NCI-H345 (cell line): ENCODE measurements around the gene ABCC8.

Experiments used
- DNase-seq: peaks from one replicate; lab custom pipeline; 2025; lab: John Stamatoyannopoulos, UW

ABCC8 gene

DNA sequence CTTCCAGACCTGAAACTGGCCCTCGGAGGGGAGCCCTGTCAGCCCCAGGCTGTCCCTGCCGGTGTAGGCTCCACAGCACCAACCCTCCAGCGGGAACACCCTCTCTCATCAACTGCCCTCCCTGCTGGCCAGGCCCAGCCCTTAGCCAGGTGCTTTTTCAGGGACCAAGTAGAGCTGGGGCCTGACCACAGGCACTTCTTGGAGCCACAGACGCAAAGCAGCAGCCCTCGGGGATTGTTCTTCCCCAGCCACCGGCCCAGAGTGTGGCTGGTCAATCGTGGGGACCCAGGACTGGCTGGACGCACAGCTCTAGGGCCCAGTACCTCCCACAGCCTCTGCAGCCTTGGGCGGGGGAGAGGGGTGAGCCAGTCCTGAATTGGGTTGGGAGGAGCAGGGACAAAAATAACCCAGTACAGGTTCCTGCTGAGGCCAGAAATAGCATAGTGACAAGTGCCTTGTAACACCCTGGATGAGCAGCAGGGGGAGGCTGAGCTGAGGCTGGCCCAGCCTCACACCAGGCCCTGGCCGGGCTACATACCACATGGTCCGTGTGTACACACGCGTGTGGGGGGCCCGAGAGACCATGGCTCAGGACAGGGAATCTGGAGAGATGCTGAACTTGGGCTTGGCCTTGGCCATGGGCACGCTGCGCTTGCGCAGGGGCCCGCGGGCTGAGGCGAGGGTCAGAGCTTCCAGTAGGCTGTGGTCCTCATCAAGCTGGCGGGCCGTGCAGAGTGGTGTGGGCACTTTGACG, 90.1 kb downstream of the ABCC8 start:
- peak; percentile 32 for DNase-seq

DNA sequence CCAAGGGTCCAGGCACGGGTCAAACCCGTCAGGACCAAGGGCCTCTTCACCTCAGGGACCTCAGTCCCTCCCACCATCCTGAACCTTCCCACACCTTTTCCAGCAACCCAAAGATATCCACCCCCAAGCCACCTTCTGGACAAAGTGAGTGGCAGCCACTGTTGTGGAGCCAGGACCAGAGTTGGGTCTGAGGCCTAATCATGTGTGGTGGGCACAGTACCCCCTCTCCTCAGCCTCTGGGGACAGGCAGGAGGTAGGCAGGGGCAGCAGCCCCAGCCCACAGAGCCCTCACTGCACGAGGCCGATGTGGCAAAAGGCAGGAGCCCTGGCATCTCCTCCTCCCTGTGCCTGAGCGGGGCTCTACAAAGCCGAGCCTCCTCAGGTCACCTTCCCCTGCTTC, 90.7 kb downstream of the ABCC8 start:
- no peak for DNase-seq

DNA sequence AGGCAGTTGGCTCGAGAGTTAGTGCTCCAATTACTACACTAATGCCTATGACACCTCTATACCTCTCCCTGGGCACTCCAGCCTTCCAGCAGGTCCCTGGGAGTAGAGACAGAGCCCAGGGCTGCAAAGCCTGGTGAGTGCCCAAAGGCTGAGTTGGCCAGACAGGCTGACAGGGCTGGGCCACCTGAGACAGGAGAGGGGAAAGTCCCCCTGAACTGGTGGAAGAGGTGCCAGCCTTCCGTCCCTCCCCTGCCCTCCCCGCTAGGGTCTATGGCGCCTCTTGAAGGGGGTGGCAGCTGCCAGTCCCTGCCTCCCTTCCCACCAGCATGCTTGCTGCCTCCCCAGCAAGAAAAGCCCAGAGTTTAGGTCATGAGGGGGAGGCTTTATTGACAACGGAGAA, 91.2 kb downstream of the ABCC8 start:
- no peak for DNase-seq

DNA sequence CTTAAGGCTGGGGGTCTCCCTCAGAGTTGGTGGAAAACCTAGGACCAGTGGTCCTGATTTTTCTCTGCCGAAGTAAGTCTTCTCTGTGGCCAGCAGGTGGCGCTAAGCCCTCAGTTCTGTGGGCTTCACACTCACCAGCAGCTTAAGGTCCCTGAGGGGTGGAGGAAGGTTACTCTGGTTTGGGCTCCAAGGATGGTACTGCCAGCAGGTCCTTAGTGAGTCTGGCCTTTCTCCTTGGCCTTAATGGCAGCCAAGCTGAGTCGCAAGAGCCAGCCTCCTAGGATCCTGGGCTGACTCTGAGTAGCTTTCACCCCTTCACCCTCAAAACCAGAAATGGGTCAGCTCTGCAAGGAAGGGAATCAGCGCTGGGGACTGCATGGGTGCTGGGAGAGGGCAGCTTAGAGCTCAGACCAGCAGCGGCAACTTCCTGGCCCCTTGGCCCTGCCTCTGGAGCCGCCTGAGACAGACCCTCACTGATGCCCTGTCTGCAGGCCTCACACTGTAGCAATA, 92.6 kb downstream of the ABCC8 start:
- DNase-seq = peak; percentile 78

DNA sequence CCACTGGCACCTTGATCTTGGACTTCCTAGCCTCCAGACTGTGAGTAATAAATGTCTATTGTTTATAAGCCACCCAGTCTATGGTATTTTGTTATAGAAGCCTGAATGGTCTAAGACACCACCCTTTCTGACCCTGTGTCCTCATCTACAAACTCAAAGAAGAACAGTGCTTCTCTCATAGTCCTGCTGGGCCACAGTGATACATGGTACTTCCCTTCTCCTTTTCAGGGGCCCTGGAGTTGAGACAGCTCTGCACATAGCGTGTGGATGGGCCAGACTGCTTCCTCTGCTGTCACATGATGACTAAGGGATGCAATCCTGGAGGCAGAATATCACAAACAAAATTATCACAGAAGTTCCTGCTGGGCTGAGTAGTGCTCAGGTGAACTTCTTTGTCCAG, 93.2 kb downstream of the ABCC8 start:
- DNase-seq = no peak

DNA sequence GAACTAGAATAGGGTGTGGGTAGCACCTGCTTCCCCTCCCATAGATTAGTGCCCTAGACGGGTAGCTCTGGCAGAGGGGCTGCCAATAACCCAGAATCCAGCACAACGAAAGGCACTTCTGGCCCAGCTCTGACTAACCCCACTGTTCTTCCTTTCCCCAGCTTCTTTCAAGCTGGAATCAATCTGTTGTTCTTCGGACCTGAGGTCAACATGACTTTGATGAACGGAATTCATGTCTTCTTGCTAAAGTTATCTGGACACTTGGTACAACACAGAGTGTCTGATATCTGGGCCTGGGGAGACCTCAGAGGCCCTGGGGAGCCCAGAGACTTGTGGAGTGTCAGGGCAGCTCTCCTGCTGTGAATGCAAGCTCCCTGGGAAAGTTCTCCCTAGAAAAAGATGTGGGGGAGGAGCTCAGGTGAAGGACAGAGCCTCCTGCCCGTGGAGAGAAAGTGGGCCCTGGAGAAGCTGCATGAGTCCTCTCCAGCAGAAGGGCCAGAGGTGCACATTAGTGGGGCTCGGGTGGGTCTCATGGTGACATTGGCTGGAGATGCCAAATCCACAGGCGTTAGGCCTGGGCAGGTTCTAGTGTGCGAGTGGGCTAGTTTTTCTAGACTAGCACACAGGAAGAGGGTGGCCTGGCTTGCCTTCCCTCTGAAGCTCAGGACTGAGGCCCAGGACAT, 94.5 kb downstream of the ABCC8 start:
- no peak for DNase-seq

DNA sequence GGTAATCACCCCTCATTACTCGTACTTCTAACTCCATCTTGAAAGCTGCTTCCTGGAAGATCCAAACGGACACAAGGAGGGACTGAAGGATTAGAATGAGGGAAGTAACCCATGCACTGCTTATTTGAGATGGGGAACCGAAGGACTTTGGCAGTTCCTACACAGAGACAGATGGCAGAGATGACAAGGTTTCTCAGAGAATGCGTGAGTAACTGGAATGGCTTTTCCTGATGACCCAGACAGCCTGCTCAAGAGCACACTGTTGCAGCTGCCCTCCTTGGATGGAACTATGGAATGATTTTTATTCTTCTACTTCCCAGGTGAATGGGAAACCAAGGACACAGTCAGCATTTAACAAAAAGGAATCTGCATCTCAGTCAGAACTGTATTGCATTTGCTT, 95.5 kb downstream of the ABCC8 start:
- DNase-seq = no peak

DNA sequence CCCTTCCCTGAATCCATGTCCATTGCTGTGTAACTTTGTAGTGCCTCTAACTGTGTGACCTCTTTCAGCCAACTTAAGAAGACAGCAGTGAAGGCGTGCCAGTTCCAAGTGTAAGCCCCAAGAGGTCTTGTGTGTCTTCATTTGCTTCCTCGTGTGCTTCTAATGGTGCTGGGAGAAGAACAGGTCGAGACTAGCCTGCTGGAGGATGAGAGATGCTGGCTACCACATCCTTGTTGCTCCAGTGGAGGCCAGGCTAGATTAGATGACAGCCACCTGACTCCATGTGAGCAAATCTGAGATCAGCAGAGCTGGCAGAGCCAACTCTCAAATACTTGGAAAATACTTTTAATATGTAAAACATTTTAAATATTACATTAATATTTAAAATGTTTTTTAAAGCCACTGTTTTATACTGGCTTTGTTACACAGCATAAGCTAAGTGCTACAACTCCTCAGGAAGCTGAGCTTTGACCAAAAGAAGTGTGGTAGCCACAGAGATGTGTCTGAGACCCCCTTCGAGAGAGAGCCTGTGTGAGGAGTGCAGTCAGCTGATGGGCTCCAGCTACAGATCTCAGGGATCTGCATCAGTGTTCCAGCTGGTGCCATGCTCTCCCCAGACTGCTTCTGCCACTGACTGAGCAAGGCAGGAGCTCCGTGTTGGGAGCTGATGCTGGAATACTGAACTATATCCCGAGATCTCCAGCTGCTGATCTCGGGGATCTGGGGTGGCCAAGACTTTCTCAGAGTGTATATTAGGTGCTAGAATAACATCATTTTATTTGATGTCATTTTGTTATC, 97.1 kb downstream of the ABCC8 start:
- no peak for DNase-seq

DNA sequence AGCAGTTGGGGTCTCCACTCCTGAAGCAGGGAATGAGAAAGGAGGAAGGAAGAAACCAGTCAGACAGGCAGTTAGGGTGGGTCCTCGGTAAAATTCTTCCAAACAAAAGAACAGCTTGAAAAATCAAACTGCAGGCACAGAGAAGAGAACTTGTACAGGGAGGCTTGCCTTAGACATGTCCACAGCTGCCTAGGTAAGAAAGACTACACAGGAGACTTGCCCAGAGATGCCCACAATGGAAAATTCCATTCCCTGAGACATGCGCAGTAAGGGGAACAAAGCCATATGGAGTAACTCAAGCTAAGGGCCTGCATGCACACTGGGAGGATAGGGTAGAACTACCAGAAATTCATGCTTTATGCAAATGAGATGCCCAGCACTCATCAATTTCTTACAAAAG, 98.0 kb downstream of the ABCC8 start:
- no peak for DNase-seq

DNA sequence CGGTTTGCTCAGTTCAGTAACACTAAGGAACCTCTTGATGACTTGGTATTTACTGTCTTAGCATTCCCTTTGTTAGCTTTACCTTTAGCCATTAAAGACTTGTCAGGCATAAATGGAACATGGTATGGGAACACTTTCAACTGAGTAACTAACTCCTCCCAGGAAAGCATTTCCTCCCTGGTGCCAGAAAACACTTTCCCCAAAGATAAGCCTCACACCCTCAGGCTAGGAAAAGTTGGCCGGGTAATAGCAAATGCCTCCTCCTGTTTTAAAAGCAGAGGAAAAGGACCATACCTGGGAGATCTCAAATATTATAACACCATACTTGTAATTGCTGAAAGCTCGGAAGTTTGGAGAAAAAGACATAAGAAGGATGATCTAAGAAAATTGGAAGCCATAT, 100.2 kb downstream of the ABCC8 start:
- no peak for DNase-seq

DNA sequence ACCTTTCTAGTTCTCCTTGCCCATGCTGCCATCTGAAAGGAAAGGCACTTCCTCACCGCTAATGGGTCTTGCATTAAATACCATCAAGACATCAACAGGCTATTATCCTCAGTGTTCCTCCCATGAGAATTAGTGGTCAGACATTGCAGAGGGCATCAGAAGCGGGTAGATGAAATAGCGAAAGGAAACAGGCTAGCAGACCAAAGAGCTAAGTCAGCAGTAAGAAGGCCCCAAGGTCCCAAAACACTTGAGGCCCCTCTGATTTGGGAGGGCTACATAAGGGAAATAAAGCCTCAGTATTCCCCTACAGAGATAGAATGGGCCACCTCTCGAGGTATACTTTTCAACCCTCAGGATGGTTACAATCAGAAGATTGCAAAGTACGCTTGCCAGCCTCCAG, 101.1 kb downstream of the ABCC8 start:
- DNase-seq = no peak

DNA sequence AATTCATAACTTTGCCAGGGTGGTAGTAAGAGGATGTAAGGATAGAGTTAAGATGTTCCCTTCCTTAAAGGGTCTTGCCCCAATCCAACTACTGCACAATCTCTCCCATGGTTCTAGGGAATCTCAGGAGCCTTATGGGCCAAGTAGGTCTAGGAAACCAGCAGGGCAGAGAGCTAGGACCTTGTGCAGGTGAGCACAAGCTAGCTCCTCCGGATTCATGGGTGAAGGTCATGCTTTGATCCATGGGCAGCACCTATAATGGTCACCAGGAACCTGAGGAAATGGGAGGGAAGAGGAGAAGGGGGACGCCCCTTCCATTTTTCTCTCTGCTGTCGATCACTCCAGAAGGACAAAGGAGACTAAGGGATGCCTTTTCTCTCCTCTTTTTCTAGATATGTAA, 105.0 kb downstream of the ABCC8 start:
- DNase-seq = no peak

DNA sequence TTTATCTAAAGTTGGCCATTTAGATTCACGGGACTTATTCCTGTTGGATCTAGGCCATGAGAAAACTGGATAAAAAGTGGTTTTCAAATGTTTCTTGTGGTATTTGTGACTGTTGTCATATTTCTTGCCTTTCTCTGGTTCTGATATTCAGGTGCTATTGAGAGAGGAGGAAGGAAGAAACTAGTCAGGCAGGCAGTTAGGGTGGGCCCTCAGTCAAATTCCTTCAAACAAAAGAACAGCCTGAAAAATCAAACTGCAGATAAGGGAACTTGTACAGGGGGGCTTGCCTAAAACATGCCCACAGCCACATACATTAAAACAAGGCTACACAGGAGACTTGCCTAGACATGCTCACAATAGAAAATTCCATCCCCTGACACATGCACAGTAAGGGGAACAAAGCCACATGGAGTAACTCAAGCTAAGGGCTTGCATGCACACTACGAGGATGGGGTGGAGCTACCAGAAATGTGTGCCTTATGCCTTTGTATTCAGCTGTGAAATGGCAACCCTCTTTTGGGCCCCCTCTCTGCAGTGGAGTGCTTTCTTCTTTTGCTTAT, 106.9 kb downstream of the ABCC8 start:
- no peak for DNase-seq

DNA sequence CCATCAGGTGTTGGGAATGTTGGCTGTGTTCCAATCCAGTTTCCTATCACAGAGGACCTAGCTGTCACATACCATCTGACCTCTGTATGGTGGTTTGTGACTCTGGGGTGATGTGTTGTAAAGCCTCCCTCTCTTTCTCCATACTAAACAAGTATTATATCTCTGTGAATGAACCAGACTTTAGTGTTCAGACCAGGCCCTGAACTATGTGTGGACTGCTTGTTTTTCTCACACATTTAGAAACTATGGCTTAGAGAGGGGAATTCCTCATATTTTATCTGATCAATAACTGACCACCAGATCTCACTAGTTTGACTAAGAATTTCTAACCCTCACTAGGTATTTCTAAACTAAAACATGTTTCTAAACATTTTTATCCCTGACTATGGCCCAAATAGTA, 107.6 kb downstream of the ABCC8 start:
- no peak for DNase-seq

DNA sequence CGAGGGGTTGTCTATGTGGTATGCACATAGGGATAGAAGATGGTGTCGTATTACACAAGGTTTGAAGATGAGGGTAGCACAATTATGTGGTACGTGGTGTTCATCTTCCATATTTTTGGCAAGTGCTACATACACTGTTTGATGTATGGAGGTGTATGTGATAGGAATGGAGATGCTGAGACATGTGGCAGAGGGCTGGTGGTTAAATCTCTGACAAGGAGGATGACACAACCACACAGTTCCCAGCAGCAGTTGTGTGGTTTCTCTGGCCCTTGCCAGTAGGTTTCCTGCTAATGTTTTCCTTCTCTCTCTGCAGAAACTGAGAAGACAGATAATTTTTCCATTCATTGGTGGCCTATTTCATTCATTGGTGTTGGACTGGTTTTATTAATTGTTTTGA, 108.1 kb downstream of the ABCC8 start:
- no peak for DNase-seq

DNA sequence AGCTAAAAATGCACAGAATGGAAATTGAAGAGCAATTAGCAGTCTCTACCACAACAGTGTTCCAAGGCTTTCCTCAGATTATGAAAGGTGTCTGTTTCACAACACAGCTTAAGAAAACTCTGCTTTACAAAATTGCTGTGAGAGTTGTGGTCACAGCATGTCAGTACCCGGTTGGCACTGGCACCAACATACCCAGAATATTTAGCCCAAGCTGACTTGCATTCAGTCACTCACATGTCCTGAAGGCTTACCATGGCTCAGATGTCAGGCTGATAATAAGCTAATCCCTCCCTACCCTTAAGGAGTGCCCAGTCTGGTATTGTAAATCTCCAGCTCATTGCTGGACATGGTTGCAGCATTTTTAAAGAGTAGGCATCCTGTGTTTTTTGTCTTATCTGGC, 110.2 kb downstream of the ABCC8 start:
- no peak for DNase-seq

DNA sequence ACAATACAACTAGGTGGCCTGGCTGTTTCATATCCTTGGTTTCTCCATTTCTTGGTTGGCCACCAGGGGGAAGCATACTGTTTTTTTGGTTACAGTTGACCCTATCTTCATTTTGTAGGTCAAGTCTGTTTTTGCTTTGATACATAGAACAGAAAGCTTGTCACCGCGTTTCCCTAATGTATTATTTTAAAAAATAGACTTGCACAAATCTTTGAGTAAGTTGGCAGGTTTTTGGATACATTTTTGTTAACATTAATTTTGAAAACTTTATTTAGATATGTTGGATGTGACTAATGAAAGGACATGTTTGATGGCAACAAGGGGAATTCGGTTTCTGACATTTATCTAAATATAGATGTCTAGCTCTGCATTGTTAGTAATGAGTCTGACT, 122.0 kb downstream of the ABCC8 start:
- peak; percentile 72 for DNase-seq

DNA sequence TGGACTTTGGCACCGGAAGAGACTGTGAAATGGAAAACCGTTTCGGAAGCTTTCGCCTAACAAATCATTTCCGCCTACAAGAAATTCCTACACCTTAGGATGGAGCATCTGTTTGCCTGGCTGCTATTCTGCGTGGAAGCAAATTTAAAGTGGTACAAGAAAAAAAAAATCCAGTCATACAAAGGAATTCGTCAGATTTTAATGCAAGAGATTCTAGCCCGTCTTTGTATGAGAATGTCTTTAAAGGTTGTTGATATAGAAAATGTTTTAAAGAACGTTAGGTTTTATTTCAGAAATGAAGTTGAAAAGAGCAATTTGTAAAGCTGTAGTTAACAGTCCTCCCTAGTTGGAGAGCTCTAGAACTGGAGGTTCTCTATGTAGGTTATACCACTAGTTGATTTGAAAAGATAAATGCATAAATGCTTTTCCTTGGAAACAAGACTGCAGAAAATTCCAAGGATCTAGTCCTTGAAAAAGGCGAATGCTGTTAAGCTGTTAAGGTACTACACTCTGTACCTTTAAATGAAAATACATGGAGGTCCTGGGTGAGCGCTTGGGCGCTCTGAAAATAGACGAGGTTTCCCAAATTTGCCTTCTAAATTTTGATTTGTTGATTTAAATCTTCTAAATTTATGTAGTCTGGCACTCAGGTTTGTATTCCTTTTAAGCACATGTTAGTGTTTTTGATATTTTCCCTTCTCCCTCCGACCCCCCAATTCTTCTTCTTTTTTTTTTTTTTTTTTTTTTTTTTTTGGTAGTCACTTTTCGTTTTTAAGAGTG, 122.6 kb downstream of the ABCC8 start:
- DNase-seq = no peak

DNA sequence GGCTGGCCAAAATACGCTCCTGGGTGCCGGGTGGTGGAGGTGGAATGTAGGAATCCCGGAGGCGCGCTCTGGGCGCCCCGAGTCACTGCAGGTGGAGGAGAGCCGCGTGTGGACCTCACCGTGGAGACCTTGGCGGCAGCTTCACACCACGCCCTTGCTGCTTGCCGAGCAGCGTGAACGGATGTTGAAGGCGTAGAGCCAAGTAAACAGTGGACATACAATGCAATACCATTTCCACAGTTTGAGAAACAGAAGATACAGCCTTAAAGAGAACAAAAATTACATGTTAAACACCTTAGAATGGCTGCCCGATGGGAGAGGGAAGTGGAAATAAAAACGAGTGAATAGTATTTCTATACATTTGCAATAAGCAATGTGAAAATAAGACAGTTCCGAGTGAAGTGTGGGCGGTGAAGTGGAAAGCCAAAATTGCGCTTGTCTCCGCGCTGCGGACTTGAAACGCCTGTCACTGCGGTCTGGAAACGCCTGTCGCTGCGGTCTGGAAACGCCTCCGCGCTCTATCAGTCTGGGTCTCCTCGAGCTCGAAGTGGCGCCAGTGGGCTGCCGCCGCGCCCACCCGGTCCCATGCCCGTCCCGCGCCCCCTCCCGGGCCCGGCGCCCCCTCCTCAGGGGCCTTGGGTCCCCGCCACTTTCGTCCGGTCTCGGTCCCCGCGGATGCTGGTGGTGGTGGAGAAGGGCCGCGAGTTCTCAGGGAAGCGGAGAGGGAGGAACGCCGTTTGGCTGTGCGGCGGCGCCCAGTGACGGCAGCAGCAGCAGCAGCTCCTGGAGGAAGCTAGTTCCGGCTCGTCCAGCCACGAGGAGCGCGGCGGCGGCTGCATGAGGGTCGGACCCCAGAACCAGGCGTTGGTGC, 123.5 kb downstream of the ABCC8 start:
- DNase-seq = peak; percentile 77

DNA sequence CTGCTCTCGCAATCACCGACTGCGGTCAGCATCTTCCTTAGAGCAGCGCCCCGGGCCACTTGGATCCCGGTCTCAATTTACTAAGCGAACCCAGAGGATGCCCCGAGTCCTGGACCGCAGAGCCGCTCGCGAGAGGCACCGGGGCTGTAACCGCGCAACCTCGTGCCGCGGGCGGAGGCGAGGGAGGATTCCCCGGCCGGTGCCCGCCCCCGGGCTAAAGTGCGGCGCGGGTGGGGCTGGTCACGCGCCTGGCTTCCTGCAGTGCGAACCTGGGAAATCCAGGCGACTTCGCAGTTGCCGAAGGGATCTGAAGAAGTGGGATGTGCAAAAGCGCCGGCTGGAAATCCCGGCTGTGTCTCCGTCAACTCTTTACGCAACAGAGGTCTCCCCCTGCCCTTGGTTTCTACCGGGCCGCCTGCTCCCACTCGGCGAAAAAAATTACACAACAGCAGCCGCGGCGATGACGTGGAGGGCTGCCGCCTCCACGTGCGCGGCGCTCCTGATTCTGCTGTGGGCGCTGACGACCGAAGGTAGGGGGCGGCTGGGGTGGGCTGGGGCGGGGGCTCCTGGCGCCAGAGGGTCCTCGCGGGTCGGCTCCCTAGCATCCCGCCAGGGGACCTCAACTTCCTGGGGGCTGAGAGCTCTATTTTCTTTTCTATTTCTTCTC, 125.0 kb downstream of the ABCC8 start, which contains the start of gene NCR3LG1:
TSS of gene NCR3LG1 (plus strand) at position 291 of the 667 bp plus-strand sequence. CDS start at position 461, 170 bp downstream.
- DNase-seq = peak; percentile 27
